CD4-positive, alpha-beta T cell treated with Interleukin-6 at 100 ng/mL for 8 hours (primary cell): ENCODE measurements around the gene MAST4.
"Not testable (repeated sequence)": the region's sequence is repeated elsewhere in the genome, so short reads cannot be mapped to it uniquely, and the experiment has no call there.

Experiments used
- DNase-seq: peaks from one replicate; pipeline ENCODE4 v3.0.0-alpha.2; 2020; ENCODE audit warnings: mixed read lengths, low spot score

MAST4 gene

GRCh38 chr5:66647146-66647856 is 51.1 kb downstream of the MAST4 start:
- DNase-seq = no peak

- no peak for DNase-seq
Measured at GRCh38 chr5:66652818-66653217, 56.6 kb downstream of the MAST4 start.

- no peak for DNase-seq
Measured at GRCh38 chr5:66653325-66653724, 57.1 kb downstream of the MAST4 start.

GRCh38 chr5:66655395-66656324 is 59.5 kb downstream of the MAST4 start:
- DNase-seq = no peak

GRCh38 chr5:66658516-66658915 is 62.3 kb downstream of the MAST4 start:
- no peak for DNase-seq

- DNase-seq = no peak
Measured at GRCh38 chr5:66659780-66660179, 63.6 kb downstream of the MAST4 start.

- no peak for DNase-seq
Measured at GRCh38 chr5:66660396-66660795, 64.2 kb downstream of the MAST4 start.

GRCh38 chr5:66661149-66661548 is 65.0 kb downstream of the MAST4 start:
- no peak for DNase-seq

- DNase-seq = no peak
Measured at GRCh38 chr5:66666778-66667177, 70.6 kb downstream of the MAST4 start.

GRCh38 chr5:66669086-66669861 is 73.1 kb downstream of the MAST4 start:
- no peak for DNase-seq

GRCh38 chr5:66669862-66670195 is 73.6 kb downstream of the MAST4 start:
- DNase-seq = no peak

GRCh38 chr5:66671305-66671704 is 75.1 kb downstream of the MAST4 start:
- no peak for DNase-seq

- DNase-seq = no peak
Measured at GRCh38 chr5:66674802-66675201, 78.6 kb downstream of the MAST4 start.

GRCh38 chr5:66675406-66675805 is 79.2 kb downstream of the MAST4 start:
- no peak for DNase-seq

GRCh38 chr5:66680221-66680620 is 84.0 kb downstream of the MAST4 start:
- DNase-seq = no peak

- no peak for DNase-seq
Measured at GRCh38 chr5:66680804-66681203, 84.6 kb downstream of the MAST4 start.

- DNase-seq = no peak
Measured at GRCh38 chr5:66684663-66685062, 88.5 kb downstream of the MAST4 start.

- no peak for DNase-seq
Measured at GRCh38 chr5:66689522-66690220, 93.5 kb downstream of the MAST4 start.

- DNase-seq = no peak
Measured at GRCh38 chr5:66694036-66694435, 97.8 kb downstream of the MAST4 start.

GRCh38 chr5:66695840-66696239 is 99.6 kb downstream of the MAST4 start:
- DNase-seq = not testable (repeated sequence)

GRCh38 chr5:66697796-66698564 is 101.8 kb downstream of the MAST4 start:
- DNase-seq = no peak
